Fibroblast of the aortic adventitia (primary cell): ENCODE data around the gene HMCN2. TPM values are rescaled to one million over a fixed set of nuclear protein-coding genes. Genes with fewer than 3 reads are reported as not detected.
"Not testable (repeated sequence)": the region's sequence is repeated elsewhere in the genome, so short reads cannot be mapped to it uniquely, and the experiment has no call there.

Source experiments
- DNase-seq: peaks from one replicate; pipeline ENCODE4 v3.0.0-alpha.2; 2010; ENCODE audit warnings: low read depth
- H3K4me3 ChIP-seq: 2 replicates; pipeline ENCODE4 v1.5.1; 2011; ENCODE audit warnings: low read depth, mild to moderate bottlenecking, control low read depth, low read length, moderate library complexity
- total RNA-seq: library from RNA; depleted of rRNA; stranded (reverse); fragments of >200 nt; gene quantifications from 2 replicates; pipeline ENCODE4 v1.2.3, GENCODE V29; 2012; ENCODE audit warnings: low replicate concordance
- TF ChIP-seq, protein P1 (sequence below): IDR thresholded peaks from 2 replicates; pipeline ENCODE4 v1.5.1; 2011; ENCODE audit warnings: mild to moderate bottlenecking, low read length, control low read depth, inconsistent platforms; ENCODE audit not compliant: insufficient read depth

Gene HMCN2
- total RNA-seq, 1 donor: not detected

DNA sequence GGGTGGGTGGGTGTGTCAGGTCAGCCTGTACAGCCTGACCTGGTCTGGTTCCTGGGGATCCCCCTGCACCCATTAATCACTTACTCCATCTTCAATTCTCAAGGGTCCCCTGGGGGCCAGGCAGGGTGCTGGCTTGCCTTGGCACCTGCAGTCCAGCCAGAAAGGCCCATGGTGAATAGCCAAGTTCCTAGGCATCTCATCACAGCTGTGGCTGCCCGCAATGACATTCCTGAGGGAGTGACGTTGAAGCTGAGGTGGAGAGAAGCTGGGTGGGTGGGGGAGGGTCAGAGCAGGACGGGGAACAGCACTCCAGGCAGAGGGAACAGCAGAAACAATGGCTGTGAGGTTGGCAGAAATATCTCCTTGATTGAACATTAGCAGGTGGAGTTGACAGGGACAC lies 10.6 kb downstream of the HMCN2 start:
- no peak overlapping the region for H3K4me3 ChIP-seq
- TF ChIP-seq, protein P1, sequence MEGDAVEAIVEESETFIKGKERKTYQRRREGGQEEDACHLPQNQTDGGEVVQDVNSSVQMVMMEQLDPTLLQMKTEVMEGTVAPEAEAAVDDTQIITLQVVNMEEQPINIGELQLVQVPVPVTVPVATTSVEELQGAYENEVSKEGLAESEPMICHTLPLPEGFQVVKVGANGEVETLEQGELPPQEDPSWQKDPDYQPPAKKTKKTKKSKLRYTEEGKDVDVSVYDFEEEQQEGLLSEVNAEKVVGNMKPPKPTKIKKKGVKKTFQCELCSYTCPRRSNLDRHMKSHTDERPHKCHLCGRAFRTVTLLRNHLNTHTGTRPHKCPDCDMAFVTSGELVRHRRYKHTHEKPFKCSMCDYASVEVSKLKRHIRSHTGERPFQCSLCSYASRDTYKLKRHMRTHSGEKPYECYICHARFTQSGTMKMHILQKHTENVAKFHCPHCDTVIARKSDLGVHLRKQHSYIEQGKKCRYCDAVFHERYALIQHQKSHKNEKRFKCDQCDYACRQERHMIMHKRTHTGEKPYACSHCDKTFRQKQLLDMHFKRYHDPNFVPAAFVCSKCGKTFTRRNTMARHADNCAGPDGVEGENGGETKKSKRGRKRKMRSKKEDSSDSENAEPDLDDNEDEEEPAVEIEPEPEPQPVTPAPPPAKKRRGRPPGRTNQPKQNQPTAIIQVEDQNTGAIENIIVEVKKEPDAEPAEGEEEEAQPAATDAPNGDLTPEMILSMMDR: no peak
- DNase-seq: no peak

DNA sequence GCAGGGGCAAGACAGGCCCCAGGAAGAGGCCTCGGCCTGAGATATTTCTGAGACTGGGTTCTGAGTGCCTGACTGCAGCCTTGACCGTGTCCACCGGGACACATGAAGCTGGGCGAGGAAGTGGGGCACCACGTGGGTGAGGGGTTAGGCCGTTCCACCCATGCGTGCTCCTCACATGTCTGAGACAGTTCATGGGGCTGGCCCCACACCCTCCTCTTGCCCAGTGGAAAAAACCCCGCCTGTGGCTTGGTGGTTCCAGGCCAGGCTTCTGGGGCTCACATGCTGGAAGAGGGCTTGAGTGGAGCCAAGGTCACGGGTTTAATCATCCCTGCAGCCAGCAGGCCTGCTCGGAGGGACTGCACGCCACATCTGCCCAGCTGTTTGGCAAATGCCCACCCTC lies 11.4 kb downstream of the HMCN2 start:
- H3K4me3 ChIP-seq: no peak overlapping the region
- DNase-seq: no peak
- TF ChIP-seq, protein P1: no peak

DNA sequence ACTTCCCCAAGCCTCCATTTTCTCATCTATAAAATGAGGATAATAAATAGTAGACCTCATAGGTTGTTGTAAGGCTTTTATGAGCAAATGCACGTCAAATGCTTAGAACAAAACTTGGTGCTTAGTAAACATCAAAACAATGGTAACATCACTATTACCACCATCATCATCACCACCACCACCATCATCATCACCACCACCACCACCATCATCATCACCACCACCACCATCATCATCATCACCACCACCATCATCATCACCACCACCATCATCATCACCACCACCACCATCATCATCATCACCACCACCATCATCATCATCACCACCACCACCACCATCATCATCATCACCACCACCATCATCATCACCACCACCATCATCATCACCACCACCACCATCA lies 12.0 kb downstream of the HMCN2 start:
- not testable (repeated sequence) for H3K4me3 ChIP-seq, DNase-seq

DNA sequence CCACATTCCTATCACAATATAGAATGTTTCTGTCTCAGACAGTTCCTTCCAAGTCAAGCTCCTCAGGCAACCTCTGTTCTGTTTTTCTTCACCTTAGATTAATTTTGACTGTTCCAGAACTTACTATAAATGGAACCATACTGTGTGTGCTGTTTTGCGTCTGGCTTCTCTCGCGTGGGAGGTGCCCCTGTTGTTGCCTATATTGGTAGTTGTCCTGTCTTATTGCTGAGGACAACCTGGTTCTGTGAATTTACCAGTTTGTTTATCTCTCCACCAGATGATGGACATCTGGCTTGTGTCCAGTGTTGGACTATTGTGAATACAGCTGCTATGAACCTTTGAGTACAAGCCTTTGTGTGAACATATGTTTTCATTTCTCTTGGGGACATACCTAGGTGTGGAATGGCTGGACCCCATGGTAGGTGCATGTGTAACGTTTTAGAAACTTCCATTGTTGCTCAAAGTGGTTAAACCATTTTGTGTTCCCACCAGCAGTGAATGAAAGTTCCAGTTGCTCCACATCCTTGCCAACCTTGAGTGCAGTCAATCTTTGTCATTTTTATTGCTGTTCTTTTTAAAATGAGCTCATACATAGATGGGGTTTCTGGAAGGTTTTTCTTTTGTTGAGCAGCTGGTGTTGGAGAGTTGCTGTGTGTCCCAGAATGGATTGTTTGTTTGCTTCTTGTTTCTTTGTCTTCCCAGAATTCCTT lies 18.1 kb downstream of the HMCN2 start:
- DNase-seq: no peak
- no peak overlapping the region for H3K4me3 ChIP-seq
- TF ChIP-seq, protein P1: no peak

DNA sequence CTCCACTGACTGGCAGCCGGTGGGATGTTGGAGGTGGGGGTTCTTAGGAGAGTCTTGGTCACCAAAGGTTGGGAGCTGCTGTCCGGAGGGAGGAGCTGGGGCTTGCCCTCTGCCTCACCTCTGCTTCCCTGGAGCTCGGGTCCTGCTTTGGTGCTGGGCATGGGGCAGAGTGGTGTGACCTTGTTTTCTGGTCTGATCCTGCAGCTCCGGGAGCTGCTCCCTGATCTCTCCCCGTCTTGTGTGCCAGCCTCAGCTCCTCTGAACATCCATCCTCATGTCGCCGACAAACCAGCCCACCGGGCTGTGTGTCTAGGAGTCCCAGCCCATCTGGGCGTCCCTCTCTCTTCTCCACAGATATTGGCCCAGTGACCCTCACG lies 18.7 kb downstream of the HMCN2 start:
- H3K4me3 ChIP-seq: no peak overlapping the region
- TF ChIP-seq, protein P1: no peak
- DNase-seq: no peak

DNA sequence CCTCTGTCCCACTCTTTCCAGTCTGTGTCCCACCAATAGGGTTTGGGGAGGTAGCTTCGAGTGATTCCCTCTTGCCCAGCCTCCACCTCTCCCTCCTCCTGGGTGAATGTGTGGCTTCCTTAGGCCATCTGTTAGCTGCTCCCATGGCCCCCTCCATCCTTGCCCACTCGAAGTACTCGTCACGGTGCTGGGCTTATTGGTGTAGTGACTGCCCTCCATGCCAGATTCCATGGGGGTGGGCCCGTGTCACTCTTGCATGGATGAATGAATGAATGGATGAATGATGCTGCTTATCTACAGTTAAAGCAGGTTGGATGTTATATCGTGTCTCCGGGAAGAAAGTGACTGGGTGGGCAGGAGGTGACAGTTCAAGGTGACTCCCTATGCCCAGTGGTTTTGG lies 19.1 kb downstream of the HMCN2 start:
- TF ChIP-seq, protein P1: no peak
- no peak overlapping the region for H3K4me3 ChIP-seq
- no peak for DNase-seq

DNA sequence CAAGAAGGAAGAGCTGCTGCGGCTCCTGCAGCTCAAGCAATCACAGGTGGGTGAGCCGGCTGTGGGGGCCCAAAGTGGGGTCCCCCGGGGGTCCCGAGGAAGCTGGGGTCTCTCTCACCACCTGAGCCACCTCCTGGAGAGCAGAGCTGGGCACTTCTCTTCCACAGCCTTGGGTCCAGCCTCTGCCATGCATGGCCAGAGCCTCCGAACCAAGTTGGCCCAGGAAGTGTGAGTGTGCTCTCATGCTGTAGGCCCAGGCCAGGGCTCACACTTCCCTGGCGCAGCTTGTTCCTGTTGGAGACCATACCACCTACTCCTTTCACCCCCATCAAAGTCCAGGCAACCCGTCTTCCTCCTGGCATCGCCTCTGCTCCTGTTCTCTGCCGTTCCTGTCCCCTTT lies 19.7 kb downstream of the HMCN2 start:
- no peak for DNase-seq
- TF ChIP-seq, protein P1: no peak
- no peak overlapping the region for H3K4me3 ChIP-seq
